Measurements from ENCODE around the gene EFHD2.

- no peak for TF ChIP-seq PATZ1 (CRISPR knock-in tag; IDR thresholded peaks at IDR 0.05; ENCODE audit: borderline replicate concordance)
- no peak for TF ChIP-seq SNAI2 (CRISPR knock-in tag; IDR thresholded peaks at IDR 0.05)
- TF ChIP-seq TCF4 (CRISPR knock-in tag; IDR thresholded peaks at IDR 0.05; ENCODE audit: borderline replicate concordance), result no peak
- TF ChIP-seq ZNF8 (CRISPR knock-in tag; IDR thresholded peaks at IDR 0.05), result no peak
- TF ChIP-seq ZFP30 (CRISPR knock-in tag; IDR thresholded peaks at IDR 0.05), result no peak
- TF ChIP-seq GLIS3 (CRISPR knock-in tag; IDR thresholded peaks at IDR 0.05), result no peak
- no peak for TF ChIP-seq TSHZ2 (CRISPR knock-in tag; IDR thresholded peaks at IDR 0.05)
- TF ChIP-seq ZNF70 (CRISPR knock-in tag; IDR thresholded peaks at IDR 0.05), result no peak
- no peak for TF ChIP-seq PPARA (CRISPR knock-in tag; IDR thresholded peaks at IDR 0.05; ENCODE audit: borderline replicate concordance)
- no peak for TF ChIP-seq CSDC2 (CRISPR knock-in tag; IDR thresholded peaks at IDR 0.05)
- no peak for TF ChIP-seq RARB (CRISPR knock-in tag; IDR thresholded peaks at IDR 0.05)
- TF ChIP-seq BACH2 (CRISPR knock-in tag; IDR thresholded peaks at IDR 0.05; ENCODE audit: borderline replicate concordance), result no peak
- TF ChIP-seq ARNTL (CRISPR knock-in tag; IDR thresholded peaks at IDR 0.05; ENCODE audit: borderline replicate concordance, low read depth), result no peak
- no peak for TF ChIP-seq CSRNP3 (CRISPR knock-in tag; IDR thresholded peaks at IDR 0.05)
Measured at GRCh38 chr1:15384301-15384901, 25.3 kb upstream of the EFHD2 start.

All from SK-N-SH treated with all-trans-retinoic acid at 6 μM for 48 hours (cell line).